ENCODE data around the gene ANTXRL. TPM values are rescaled to one million over a fixed set of nuclear protein-coding genes. Genes with fewer than 3 reads are reported as not detected.

Gene ANTXRL
- total and polyA plus RNA-seq, 10 donors = 0.03 to 1.1 (median 0.42) TPM; not detected in 3

GRCh38 chr10:46282842-46283574 lies 3.8 kb upstream of the ANTXRL start:
- peak in 2 of 3 donors; percentile 75 to 76 for TF ChIP-seq POLR2AphosphoS5 (IDR thresholded peaks at IDR 0.05)
- TF ChIP-seq POLR2A (IDR thresholded peaks at IDR 0.05) = no peak
- TF ChIP-seq CTCF (IDR thresholded peaks at IDR 0.05 in 8 of 11, conservative IDR thresholded peaks at IDR 0.05 in 3 of 11) = peak in 3 of 11 experiments; percentile 16 to 36 (median 26)
- DNase-seq = peak; percentile 96
- H3K36me3 ChIP-seq = no peaks in the 10 kb centered on the region
- H3K27me3 ChIP-seq (replicated peaks in 1 of 7) = peaks cover 0 to 32% (median 0%) of the 10 kb centered on the region in 7 donors
- intact Hi-C loops (cut with DNase I; ENCODE audit: low total_unique reads) = no loop called here
- H3K4me1 ChIP-seq = peaks cover 0 to 54% (median 27%) of the 10 kb centered on the region in 6 donors
- H3K27ac ChIP-seq = peak overlapping the region in 5 of 8 donors; percentile 44 to 78 (median 63)
- peak overlapping the region; percentile 30 to 73 (median 55) for H3K4me3 ChIP-seq
- WGBS, 5 donors = 4 to 16% (median 13%) methylated on average over 15 to 46 of the region's 51 CpGs
- H3K9me3 ChIP-seq = no peaks in the 10 kb centered on the region

- intact Hi-C loops (cut with DNase I; ENCODE audit: low total_unique reads) = no loop called here
- peak overlapping the region in 7 of 8 donors; percentile 51 to 73 (median 59) for H3K4me3 ChIP-seq
- H3K36me3 ChIP-seq = no peaks in the 10 kb centered on the region
- H3K9me3 ChIP-seq = no peaks in the 10 kb centered on the region
- no peak for TF ChIP-seq POLR2AphosphoS5 (IDR thresholded peaks at IDR 0.05)
- peaks cover 0 to 32% (median 0%) of the 10 kb centered on the region in 7 donors for H3K27me3 ChIP-seq (replicated peaks in 1 of 7)
- 26 to 62% (median 53%) methylated on average over 6 of the region's 6 CpGs for WGBS, 5 donors
- H3K27ac ChIP-seq = peak overlapping the region in 6 of 8 donors; percentile 84 to 94 (median 90)
- peaks cover 0 to 61% (median 27%) of the 10 kb centered on the region in 6 donors for H3K4me1 ChIP-seq
- DNase-seq = peak; percentile 66
Observed at GRCh38 chr10:46283580-46284285, 3.1 kb upstream of the ANTXRL start.

GRCh38 chr10:46284286-46285229 lies 2.2 kb upstream of the ANTXRL start:
- DNase-seq = peak; percentile 97
- intact Hi-C loops (cut with DNase I; ENCODE audit: low total_unique reads) = no loop called here
- peaks cover 0 to 61% (median 27%) of the 10 kb centered on the region in 6 donors for H3K4me1 ChIP-seq
- no peaks in the 10 kb centered on the region for H3K9me3 ChIP-seq
- WGBS, 5 donors = 1 to 2% (median 1%) methylated on average over 30 to 82 of the region's 82 CpGs
- peak overlapping the region; percentile 36 to 71 (median 58) for H3K4me3 ChIP-seq
- no peaks in the 10 kb centered on the region for H3K36me3 ChIP-seq
- peak in 4 of 11 experiments; percentile 11 to 41 (median 20) for TF ChIP-seq CTCF (IDR thresholded peaks at IDR 0.05 in 8 of 11, conservative IDR thresholded peaks at IDR 0.05 in 3 of 11)
- peak; percentile 72 to 87 (median 80) for TF ChIP-seq POLR2AphosphoS5 (IDR thresholded peaks at IDR 0.05)
- no peak for TF ChIP-seq POLR2A (IDR thresholded peaks at IDR 0.05)
- peak overlapping the region; percentile 59 to 94 (median 86) for H3K27ac ChIP-seq
- H3K27me3 ChIP-seq (replicated peaks in 1 of 7) = peaks cover 0 to 32% (median 0%) of the 10 kb centered on the region in 7 donors

GRCh38 chr10:46285300-46285699 lies 1.5 kb upstream of the ANTXRL start:
- Histone ChIP-seq H3K27me3 (replicated peaks in 1 of 7) (peaks cover 0 to 32% (median 0%) of the 10 kb centered on the region in 7 donors), H3K4me3 (peak overlapping the region; percentile 36 to 71 (median 58)), H3K36me3 (no peaks in the 10 kb centered on the region), H3K4me1 (peaks cover 0 to 61% (median 27%) of the 10 kb centered on the region in 6 donors), H3K27ac (peak overlapping the region in 7 of 8 donors; percentile 79 to 94 (median 89)), H3K9me3 (no peaks in the 10 kb centered on the region)
- DNase-seq = no peak
- intact Hi-C loops (cut with DNase I; ENCODE audit: low total_unique reads) = no loop called here
- WGBS, 5 donors = 26 to 50% (median 34%) methylated on average over 3 of the region's 3 CpGs
- no peak for TF ChIP-seq CTCF (IDR thresholded peaks at IDR 0.05 in 8 of 11, conservative IDR thresholded peaks at IDR 0.05 in 3 of 11)
- no peak for TF ChIP-seq POLR2AphosphoS5 (IDR thresholded peaks at IDR 0.05)
- no peak for TF ChIP-seq POLR2A (IDR thresholded peaks at IDR 0.05)

All from spleen (tissue), 11 donors.